ENCODE data around the gene CREB1. TPM values are rescaled to one million over a fixed set of nuclear protein-coding genes. Genes with fewer than 3 reads are reported as not detected.
"Not testable (repeated sequence)": the region's sequence is repeated elsewhere in the genome, so short reads cannot be mapped to it uniquely, and the experiment has no call there.

CREB1 gene
- total RNA-seq, 1 donor from 2014 or later = 50.8 TPM

GRCh38 chr2:207619764-207620203 lies 90.0 kb downstream of the CREB1 start:
- DNase-seq = no peak

GRCh38 chr2:207621501-207622039 lies 91.8 kb downstream of the CREB1 start:
- DNase-seq = no peak

- DNase-seq = peak; percentile 80
Observed at GRCh38 chr2:207624185-207625013, 94.6 kb downstream of the CREB1 start.

GRCh38 chr2:207625014-207625907 lies 95.5 kb downstream of the CREB1 start, which contains the start of gene METTL21A:
METTL21A (minus strand) TSS chr2:207625394; CDS start chr2:207624375, 1,019 bp downstream.
- peak; percentile 93 for DNase-seq

- no peak for DNase-seq
Observed at GRCh38 chr2:207629553-207629952, 99.8 kb downstream of the CREB1 start.

GRCh38 chr2:207630491-207630890 lies 100.7 kb downstream of the CREB1 start:
- no peak for DNase-seq

GRCh38 chr2:207632575-207633493 lies 103.1 kb downstream of the CREB1 start:
- no peak for DNase-seq

GRCh38 chr2:207633686-207634085 lies 103.9 kb downstream of the CREB1 start:
- DNase-seq = no peak

GRCh38 chr2:207635468-207636200 lies 105.9 kb downstream of the CREB1 start:
- DNase-seq = no peak

- not testable (repeated sequence) for DNase-seq
Observed at GRCh38 chr2:207639288-207639687, 109.5 kb downstream of the CREB1 start.

GRCh38 chr2:207640160-207640559 lies 110.4 kb downstream of the CREB1 start:
- no peak for DNase-seq

- no peak for DNase-seq
Observed at GRCh38 chr2:207640661-207641060, 110.9 kb downstream of the CREB1 start.

GRCh38 chr2:207643892-207644291 lies 114.1 kb downstream of the CREB1 start:
- no peak for DNase-seq

GRCh38 chr2:207646582-207646981 lies 116.8 kb downstream of the CREB1 start:
- not testable (repeated sequence) for DNase-seq

Other genes with a start within 250 kb of the CREB1 start
- 17.0 TPM for gene METTL21A, start 95.4 kb downstream of the CREB1 start, total RNA-seq
- gene CCNYL1, start 181.7 kb downstream of the CREB1 start, total RNA-seq = 8.2 TPM
- gene FZD5, start 239.9 kb downstream of the CREB1 start, total RNA-seq = 4.0 TPM

Data from tongue (tissue), 2 donors.